ENCODE data around the gene CABYR. TPM values are rescaled to one million over a fixed set of nuclear protein-coding genes. Genes with fewer than 3 reads are reported as not detected.

The CABYR gene
- total RNA-seq, 1 donor from 2014 or later, result 2.8 TPM

DNA sequence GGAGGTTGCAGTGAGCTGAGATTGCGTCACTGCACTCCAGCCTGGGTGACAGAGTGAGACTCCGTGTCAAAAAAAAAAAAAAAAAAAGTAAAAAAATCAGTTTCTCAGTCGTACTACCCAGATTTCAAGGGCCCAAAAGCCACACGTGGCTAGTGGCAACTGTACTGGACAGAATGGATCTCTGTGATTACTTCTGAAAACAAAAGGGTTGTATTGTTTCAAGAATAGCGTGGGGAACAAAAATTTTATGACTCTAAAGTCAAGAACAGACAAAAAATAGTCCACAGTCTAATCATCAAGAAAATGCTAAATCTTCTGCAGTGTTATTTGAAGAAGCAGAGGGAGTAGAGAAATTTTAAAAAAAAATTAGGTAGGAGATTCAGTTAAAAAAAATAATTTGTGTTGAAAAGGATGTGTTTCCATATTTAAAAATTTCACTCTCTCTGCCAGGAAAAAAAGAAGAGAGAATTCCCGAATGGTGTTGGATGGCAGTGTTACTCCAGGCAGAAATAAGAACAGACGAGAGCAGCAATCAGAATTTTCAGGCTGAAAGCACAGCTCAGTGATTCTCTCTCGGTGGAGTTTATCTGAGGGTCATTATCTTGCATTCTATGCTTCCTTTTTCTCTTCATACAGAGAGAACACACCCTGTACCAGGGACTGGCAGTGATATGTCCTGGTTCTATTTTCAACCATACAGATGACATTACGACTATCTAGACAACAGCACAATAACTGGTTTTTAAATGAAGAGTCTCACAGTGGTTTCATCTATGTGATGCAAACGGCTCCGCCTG, 61.8 kb downstream of the CABYR start:
- no peak overlapping the region for H3K4me3 Mint-ChIP-seq
- H3K27me3 Mint-ChIP-seq, result no peaks in the 10 kb centered on the region
- ChIA-PET CTCF (no interaction called here), POLR2A (no interaction called here)
- intact Hi-C loops (cut with micrococcal nuclease), result no loop called here
- DNase-seq, result no peak
- H3K36me3 Mint-ChIP-seq (ENCODE audit: low read depth), result no peaks in the 10 kb centered on the region
- TF ChIP-seq, protein P1, sequence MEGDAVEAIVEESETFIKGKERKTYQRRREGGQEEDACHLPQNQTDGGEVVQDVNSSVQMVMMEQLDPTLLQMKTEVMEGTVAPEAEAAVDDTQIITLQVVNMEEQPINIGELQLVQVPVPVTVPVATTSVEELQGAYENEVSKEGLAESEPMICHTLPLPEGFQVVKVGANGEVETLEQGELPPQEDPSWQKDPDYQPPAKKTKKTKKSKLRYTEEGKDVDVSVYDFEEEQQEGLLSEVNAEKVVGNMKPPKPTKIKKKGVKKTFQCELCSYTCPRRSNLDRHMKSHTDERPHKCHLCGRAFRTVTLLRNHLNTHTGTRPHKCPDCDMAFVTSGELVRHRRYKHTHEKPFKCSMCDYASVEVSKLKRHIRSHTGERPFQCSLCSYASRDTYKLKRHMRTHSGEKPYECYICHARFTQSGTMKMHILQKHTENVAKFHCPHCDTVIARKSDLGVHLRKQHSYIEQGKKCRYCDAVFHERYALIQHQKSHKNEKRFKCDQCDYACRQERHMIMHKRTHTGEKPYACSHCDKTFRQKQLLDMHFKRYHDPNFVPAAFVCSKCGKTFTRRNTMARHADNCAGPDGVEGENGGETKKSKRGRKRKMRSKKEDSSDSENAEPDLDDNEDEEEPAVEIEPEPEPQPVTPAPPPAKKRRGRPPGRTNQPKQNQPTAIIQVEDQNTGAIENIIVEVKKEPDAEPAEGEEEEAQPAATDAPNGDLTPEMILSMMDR (IDR thresholded peaks at IDR 0.05), result no peak
- H3K4me1 Mint-ChIP-seq, result no peaks in the 10 kb centered on the region
- no peak overlapping the region for H3K27ac Mint-ChIP-seq
- H3K9me3 Mint-ChIP-seq, result no peaks in the 10 kb centered on the region
- no peak for ATAC-seq (ENCODE audit: low read depth)

DNA sequence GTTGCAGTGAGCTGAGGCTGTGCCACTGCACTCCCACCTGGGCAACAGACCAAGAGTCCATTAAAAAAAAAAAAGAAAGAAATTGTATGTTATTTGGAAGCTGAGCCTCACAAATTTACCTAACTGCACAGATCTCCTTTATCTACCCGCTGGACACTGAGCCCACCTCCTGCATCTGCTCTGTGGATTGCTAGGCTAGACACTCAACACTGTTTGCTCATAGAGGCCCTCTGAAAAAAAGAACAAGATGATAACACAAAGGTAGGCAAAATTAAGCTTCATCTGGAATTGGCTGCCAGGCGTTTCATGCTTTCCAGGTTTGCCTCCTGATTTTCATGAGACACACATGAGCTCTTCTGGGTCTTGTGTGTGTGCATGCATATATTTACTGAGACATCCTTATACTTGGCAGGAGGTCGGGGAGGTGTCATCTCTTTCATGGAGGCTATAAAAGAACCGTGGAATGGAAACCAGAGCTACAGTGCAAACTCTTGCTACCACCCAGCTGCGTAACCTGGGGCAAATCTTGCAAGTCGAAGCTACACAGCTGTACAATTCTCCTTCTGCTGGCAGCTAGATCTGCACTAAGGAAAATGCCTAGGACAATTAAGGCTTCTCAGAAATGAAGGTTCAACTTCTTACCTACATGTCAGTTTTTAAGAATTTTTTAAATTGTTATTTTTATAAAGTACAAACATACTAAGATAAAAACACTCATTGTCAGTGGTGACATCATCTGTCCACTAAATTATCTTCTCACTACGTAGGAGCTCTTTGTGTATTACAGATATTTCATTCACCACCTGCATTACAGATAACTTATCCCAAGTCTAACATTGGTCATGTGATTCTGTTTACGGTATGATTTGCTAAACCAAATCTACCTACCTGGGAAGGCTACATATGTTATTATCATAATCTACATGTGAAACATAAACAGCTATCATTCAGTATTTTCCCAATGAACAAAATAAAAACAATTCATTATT, 63.1 kb downstream of the CABYR start:
- intact Hi-C loops (cut with micrococcal nuclease), result no loop called here
- DNase-seq (no peak), ATAC-seq (ENCODE audit: low read depth) (no peak)
- H3K9me3 Mint-ChIP-seq, result no peaks in the 10 kb centered on the region
- H3K27me3 Mint-ChIP-seq, result peaks cover 2% of the 10 kb centered on the region
- no peak overlapping the region for H3K4me3 Mint-ChIP-seq
- TF ChIP-seq, protein P1 (IDR thresholded peaks at IDR 0.05), result no peak
- H3K36me3 Mint-ChIP-seq (ENCODE audit: low read depth), result no peaks in the 10 kb centered on the region
- ChIA-PET CTCF (interaction anchor here (0.8 kb wide), 1 partner anchor 25 kb away, joined by 3 read pairs; no protein-coding TSS in a partner anchor), POLR2A (no interaction called here)
- no peak overlapping the region for H3K27ac Mint-ChIP-seq
- no peaks in the 10 kb centered on the region for H3K4me1 Mint-ChIP-seq

GRCh38 chr18:24204904-24205303, 66.0 kb downstream of the CABYR start:
- CTCF ChIA-PET, result no interaction called here

DNA sequence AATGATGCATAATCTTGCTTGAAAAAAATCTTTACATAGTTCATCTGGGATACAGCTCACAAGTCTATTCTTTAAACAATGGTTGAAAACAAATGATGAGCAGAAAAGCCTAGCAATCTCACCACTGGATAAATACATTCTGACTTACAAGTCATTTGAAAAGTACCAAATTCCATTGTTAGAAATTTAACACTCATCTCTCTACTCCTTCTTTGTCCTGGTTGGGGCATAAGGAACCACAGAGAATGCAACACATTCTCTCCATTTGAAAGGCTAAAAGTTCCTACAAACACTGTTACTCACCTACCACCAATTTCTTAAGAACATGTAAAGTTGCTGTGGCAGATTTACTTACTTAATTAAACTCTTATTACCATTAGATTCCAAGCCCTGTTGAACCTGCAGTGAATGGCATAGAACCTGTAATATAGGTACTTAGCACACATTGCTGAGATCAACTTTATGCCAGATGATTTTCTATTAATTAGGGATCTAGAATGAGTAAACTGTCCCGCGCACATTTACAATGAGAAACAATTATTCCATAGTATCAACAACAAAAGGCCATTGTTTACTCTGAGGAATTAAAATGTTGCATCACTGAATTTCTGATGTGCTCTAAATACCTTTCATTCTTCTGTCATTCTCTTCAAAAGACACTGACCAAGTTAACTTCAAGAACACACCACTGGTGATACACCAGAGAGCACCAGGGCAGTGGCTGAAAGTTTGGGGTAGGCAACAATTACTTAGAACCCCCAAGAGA, 69.6 kb downstream of the CABYR start:
- Mint-ChIP-seq H3K4me3 (no peak overlapping the region), H3K36me3 (ENCODE audit: low read depth) (no peaks in the 10 kb centered on the region), H3K9me3 (no peaks in the 10 kb centered on the region), H3K4me1 (no peaks in the 10 kb centered on the region), H3K27ac (no peak overlapping the region), H3K27me3 (peaks cover 7% of the 10 kb centered on the region)
- intact Hi-C loops (cut with micrococcal nuclease), result no loop called here
- CTCF ChIA-PET, result no interaction called here
- DNase-seq (no peak), ATAC-seq (ENCODE audit: low read depth) (no peak)
- POLR2A ChIA-PET, result no interaction called here
- TF ChIP-seq, protein P1 (IDR thresholded peaks at IDR 0.05), result no peak

More at GRCh38 chr18:24204904-24205303, 66.0 kb downstream of the CABYR start:
- Mint-ChIP-seq H3K27me3 (peaks cover 7% of the 10 kb centered on the region), H3K4me1 (no peaks in the 10 kb centered on the region), H3K27ac (no peak overlapping the region), H3K9me3 (no peaks in the 10 kb centered on the region), H3K4me3 (no peak overlapping the region), H3K36me3 (ENCODE audit: low read depth) (no peaks in the 10 kb centered on the region)
- ATAC-seq (ENCODE audit: low read depth), result no peak
- intact Hi-C loops (cut with micrococcal nuclease), result no loop called here
- TF ChIP-seq, protein P1 (IDR thresholded peaks at IDR 0.05), result no peak
- no peak for DNase-seq
- POLR2A ChIA-PET, result no interaction called here

All from activated B cell treated with CpG ODN at 0.5 μM for 24 hours (primary cell).